ENCODE results near the gene PLCB4.

Gene PLCB4

GRCh38 chr20:9353180-9353915 lies 284.5 kb downstream of the PLCB4 start:
- DNase-seq (ENCODE audit: extremely low read depth, low read depth): no peak
- no peak for TF ChIP-seq CTCF (IDR thresholded peaks at IDR 0.05; ENCODE audit: low read depth, low read length, missing control alignments)
- no peak overlapping the region for H3K4me3 ChIP-seq (replicated peaks; ENCODE audit: low read depth, low read length)

GRCh38 chr20:9353916-9354276 lies 285.0 kb downstream of the PLCB4 start:
- H3K4me3 ChIP-seq (replicated peaks; ENCODE audit: low read depth, low read length): no peak overlapping the region
- TF ChIP-seq CTCF (IDR thresholded peaks at IDR 0.05; ENCODE audit: low read depth, low read length, missing control alignments): no peak
- DNase-seq (ENCODE audit: extremely low read depth, low read depth): no peak

GRCh38 chr20:9354579-9354978 lies 285.7 kb downstream of the PLCB4 start:
- DNase-seq (ENCODE audit: extremely low read depth, low read depth): no peak
- H3K4me3 ChIP-seq (replicated peaks; ENCODE audit: low read depth, low read length): no peak overlapping the region
- no peak for TF ChIP-seq CTCF (IDR thresholded peaks at IDR 0.05; ENCODE audit: low read depth, low read length, missing control alignments)

- no peak for TF ChIP-seq CTCF (IDR thresholded peaks at IDR 0.05; ENCODE audit: low read depth, low read length, missing control alignments)
- no peak overlapping the region for H3K4me3 ChIP-seq (replicated peaks; ENCODE audit: low read depth, low read length)
- no peak for DNase-seq (ENCODE audit: extremely low read depth, low read depth)
These were observed 289.1 kb downstream of the PLCB4 start for GRCh38 chr20:9358001-9358400.

GRCh38 chr20:9359561-9360308 lies 290.8 kb downstream of the PLCB4 start:
- no peak overlapping the region for H3K4me3 ChIP-seq (replicated peaks; ENCODE audit: low read depth, low read length)
- peak; percentile 51 for DNase-seq (ENCODE audit: extremely low read depth, low read depth)
- peak; percentile 47 for TF ChIP-seq CTCF (IDR thresholded peaks at IDR 0.05; ENCODE audit: low read depth, low read length, missing control alignments)

- no peak overlapping the region for H3K4me3 ChIP-seq (replicated peaks; ENCODE audit: low read depth, low read length)
- no peak for DNase-seq (ENCODE audit: extremely low read depth, low read depth)
- no peak for TF ChIP-seq CTCF (IDR thresholded peaks at IDR 0.05; ENCODE audit: low read depth, low read length, missing control alignments)
These were observed 291.5 kb downstream of the PLCB4 start for GRCh38 chr20:9360431-9360830.

Data from HFF-Myc (cell line).